ENCODE measurements around the gene BCKDHB.

Gene BCKDHB

DNA sequence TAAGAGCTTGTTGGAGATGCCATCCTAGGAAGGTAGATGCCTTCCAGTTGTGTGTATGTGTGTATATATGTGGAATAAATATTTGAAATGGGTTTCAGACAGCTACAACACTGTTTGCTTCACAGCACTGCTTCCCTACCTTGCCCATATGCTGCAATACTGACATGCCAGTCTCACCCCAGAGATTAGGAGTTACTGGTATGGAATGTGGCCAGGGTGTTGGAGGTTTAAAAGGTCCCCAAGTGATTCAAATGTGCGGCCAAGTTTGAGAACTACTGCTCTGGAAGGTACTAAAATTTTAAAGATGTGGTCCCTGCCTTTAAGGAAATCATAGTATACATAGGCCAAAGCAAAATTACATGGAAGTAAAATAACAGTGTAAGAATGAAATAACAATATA is 39.5 kb downstream of the BCKDHB start:
- ChIA-PET CTCF (no interaction called here), POLR2A (no interaction called here)
- no peak for TF ChIP-seq FOXM1 (IDR thresholded peaks at IDR 0.05; ENCODE audit: borderline replicate concordance)
- TF ChIP-seq, protein P1, sequence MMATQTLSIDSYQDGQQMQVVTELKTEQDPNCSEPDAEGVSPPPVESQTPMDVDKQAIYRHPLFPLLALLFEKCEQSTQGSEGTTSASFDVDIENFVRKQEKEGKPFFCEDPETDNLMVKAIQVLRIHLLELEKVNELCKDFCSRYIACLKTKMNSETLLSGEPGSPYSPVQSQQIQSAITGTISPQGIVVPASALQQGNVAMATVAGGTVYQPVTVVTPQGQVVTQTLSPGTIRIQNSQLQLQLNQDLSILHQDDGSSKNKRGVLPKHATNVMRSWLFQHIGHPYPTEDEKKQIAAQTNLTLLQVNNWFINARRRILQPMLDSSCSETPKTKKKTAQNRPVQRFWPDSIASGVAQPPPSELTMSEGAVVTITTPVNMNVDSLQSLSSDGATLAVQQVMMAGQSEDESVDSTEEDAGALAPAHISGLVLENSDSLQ (IDR thresholded peaks at IDR 0.05): no peak
- no peak for TF ChIP-seq L3MBTL2 (conservative IDR thresholded peaks at IDR 0.05)
- TF ChIP-seq TARDBP (IDR thresholded peaks at IDR 0.05): no peak
- TF ChIP-seq SUZ12 (IDR thresholded peaks at IDR 0.05): no peak
- TF ChIP-seq HDGF (IDR thresholded peaks at IDR 0.05; ENCODE audit: borderline replicate concordance): no peak
- TF ChIP-seq CTBP1 (IDR thresholded peaks at IDR 0.05; ENCODE audit: borderline replicate concordance): no peak
- no peak for TF ChIP-seq ARNT (IDR thresholded peaks at IDR 0.05)
- TF ChIP-seq ZNF384 (IDR thresholded peaks at IDR 0.05): no peak
- no peak for TF ChIP-seq LEF1 (IDR thresholded peaks at IDR 0.05; ENCODE audit: borderline replicate concordance)
- TF ChIP-seq FOXA1 (IDR thresholded peaks at IDR 0.05): no peak
- TF ChIP-seq BHLHE40 (IDR thresholded peaks at IDR 0.05; ENCODE audit: borderline replicate concordance): no peak
- TF ChIP-seq SP1 (IDR thresholded peaks at IDR 0.05): no peak
- no peak for TF ChIP-seq FOXK2 (IDR thresholded peaks at IDR 0.05)
- no peak for DNase-seq (ENCODE audit: extremely low spot score)

DNA sequence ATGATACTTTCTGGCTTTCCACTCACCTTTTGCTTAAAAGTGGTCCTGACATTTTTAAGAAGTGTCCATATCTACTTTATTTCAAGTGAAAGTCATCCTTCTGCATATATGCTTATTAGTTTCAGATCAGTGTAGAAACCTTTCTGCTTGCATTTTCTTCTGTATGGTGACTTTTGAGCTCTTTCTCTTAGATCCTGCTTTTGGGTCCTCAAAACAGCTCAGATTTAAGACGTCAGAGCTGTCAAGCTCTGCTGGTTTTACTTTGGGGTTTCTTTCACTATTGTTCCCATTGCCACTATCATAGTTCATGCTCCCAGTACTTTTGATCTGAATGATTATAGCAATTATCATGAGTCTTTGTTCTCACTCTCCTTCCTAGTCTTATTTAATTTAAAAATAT is 41.7 kb downstream of the BCKDHB start:
- POLR2A ChIA-PET: no interaction called here
- TF ChIP-seq TARDBP (IDR thresholded peaks at IDR 0.05): no peak
- no peak for TF ChIP-seq FOXK2 (IDR thresholded peaks at IDR 0.05)
- no peak for TF ChIP-seq L3MBTL2 (conservative IDR thresholded peaks at IDR 0.05)
- TF ChIP-seq SP1 (IDR thresholded peaks at IDR 0.05): no peak
- no peak for TF ChIP-seq HDGF (IDR thresholded peaks at IDR 0.05; ENCODE audit: borderline replicate concordance)
- TF ChIP-seq FOXA1 (IDR thresholded peaks at IDR 0.05): no peak
- TF ChIP-seq FOXM1 (IDR thresholded peaks at IDR 0.05; ENCODE audit: borderline replicate concordance): no peak
- TF ChIP-seq CTBP1 (IDR thresholded peaks at IDR 0.05; ENCODE audit: borderline replicate concordance): no peak
- no peak for DNase-seq (ENCODE audit: extremely low spot score)
- CTCF ChIA-PET: no interaction called here

DNA sequence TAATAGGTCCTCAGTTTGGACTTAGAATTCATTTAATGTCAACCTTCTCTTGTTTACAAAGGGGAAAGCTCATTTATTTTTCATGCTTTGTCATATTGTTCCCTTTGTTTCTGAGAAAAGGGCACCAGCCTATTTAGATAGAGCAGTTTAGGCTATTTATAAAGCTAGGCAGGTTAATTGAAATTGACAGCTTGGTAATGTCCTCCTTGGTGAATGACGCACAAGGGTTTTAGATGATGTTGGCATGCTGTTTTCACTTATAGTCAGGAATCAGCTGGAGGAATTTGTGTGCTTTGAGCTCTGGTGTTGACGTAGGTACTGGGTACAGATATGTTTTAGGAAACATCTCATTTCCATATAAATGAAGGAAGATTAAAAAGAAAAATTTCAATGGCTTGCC is 45.2 kb downstream of the BCKDHB start:
- DNase-seq (ENCODE audit: extremely low spot score): no peak
- TF ChIP-seq, protein P1 (IDR thresholded peaks at IDR 0.05): no peak
- TF ChIP-seq BHLHE40 (IDR thresholded peaks at IDR 0.05; ENCODE audit: borderline replicate concordance): no peak
- no peak for TF ChIP-seq HDGF (IDR thresholded peaks at IDR 0.05; ENCODE audit: borderline replicate concordance)
- TF ChIP-seq ELF4 (IDR thresholded peaks at IDR 0.05): no peak
- ChIA-PET CTCF (interaction anchor here (0.6 to 0.9 kb wide), 2 partner anchors 10 to 455 kb away, joined by 4 read pairs; no protein-coding TSS in a partner anchor), POLR2A (no interaction called here)

DNA sequence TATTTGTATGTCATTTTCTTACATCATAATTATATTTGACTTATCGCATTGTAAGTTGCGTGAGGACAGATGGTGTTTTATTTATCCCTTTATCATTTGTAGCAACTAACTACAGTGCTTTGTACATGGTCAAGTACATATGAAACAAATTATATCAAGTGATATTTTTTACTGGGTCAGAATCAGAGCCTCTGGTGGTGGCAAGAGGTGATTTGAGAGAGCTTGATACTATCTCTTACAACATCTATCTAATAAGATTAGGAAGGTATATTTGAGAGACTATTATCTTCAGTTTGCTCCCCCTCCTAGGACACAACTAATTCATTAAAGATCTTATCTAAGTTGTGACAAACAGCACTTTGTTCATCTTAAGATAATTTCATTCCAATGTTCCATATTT is 47.7 kb downstream of the BCKDHB start:
- TF ChIP-seq HDGF (IDR thresholded peaks at IDR 0.05; ENCODE audit: borderline replicate concordance): no peak
- TF ChIP-seq SUZ12 (IDR thresholded peaks at IDR 0.05): no peak
- no peak for TF ChIP-seq ZNF384 (IDR thresholded peaks at IDR 0.05)
- TF ChIP-seq, protein P1 (IDR thresholded peaks at IDR 0.05): no peak
- TF ChIP-seq ARNT (IDR thresholded peaks at IDR 0.05): no peak
- TF ChIP-seq CTBP1 (IDR thresholded peaks at IDR 0.05; ENCODE audit: borderline replicate concordance): no peak
- TF ChIP-seq ELF4 (IDR thresholded peaks at IDR 0.05): no peak
- TF ChIP-seq FOXA1 (IDR thresholded peaks at IDR 0.05): no peak
- TF ChIP-seq L3MBTL2 (conservative IDR thresholded peaks at IDR 0.05): no peak
- no peak for TF ChIP-seq FOXK2 (IDR thresholded peaks at IDR 0.05)
- no peak for TF ChIP-seq TARDBP (IDR thresholded peaks at IDR 0.05)
- no peak for TF ChIP-seq FOXM1 (IDR thresholded peaks at IDR 0.05; ENCODE audit: borderline replicate concordance)
- TF ChIP-seq LEF1 (IDR thresholded peaks at IDR 0.05; ENCODE audit: borderline replicate concordance): no peak
- no peak for TF ChIP-seq BHLHE40 (IDR thresholded peaks at IDR 0.05; ENCODE audit: borderline replicate concordance)
- no peak for TF ChIP-seq NFRKB (IDR thresholded peaks at IDR 0.05)
- CTCF ChIA-PET: no interaction called here
- no peak for DNase-seq (ENCODE audit: extremely low spot score)
- POLR2A ChIA-PET: no interaction called here

DNA sequence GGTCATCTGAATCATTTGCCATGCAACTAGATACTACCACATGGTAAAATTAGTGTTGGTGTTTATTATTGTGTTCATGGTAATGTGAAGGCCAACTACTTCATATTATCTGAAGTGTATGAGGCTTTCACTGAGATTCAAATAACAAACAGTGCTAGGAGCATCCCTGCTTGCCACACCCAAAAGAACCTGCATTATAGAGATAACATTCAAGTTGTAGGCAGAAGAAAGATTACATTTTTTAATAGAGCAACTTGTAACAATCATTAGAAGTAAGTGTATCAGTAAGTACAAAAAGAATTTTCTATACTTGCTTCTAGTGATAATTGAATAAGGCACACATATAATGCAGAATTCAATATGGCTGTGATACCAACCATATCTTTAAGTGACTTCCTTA is 49.8 kb downstream of the BCKDHB start:
- ChIA-PET CTCF (no interaction called here), POLR2A (no interaction called here)
- no peak for DNase-seq (ENCODE audit: extremely low spot score)
- TF ChIP-seq HDGF (IDR thresholded peaks at IDR 0.05; ENCODE audit: borderline replicate concordance): no peak
- no peak for TF ChIP-seq NFRKB (IDR thresholded peaks at IDR 0.05)
- no peak for TF ChIP-seq SUZ12 (IDR thresholded peaks at IDR 0.05)
- TF ChIP-seq ARNT (IDR thresholded peaks at IDR 0.05): no peak
- no peak for TF ChIP-seq LEF1 (IDR thresholded peaks at IDR 0.05; ENCODE audit: borderline replicate concordance)
- no peak for TF ChIP-seq CTBP1 (IDR thresholded peaks at IDR 0.05; ENCODE audit: borderline replicate concordance)
- no peak for TF ChIP-seq ELF4 (IDR thresholded peaks at IDR 0.05)
- TF ChIP-seq L3MBTL2 (conservative IDR thresholded peaks at IDR 0.05): no peak
- no peak for TF ChIP-seq FOXK2 (IDR thresholded peaks at IDR 0.05)
- TF ChIP-seq BHLHE40 (IDR thresholded peaks at IDR 0.05; ENCODE audit: borderline replicate concordance): no peak
- TF ChIP-seq FOXM1 (IDR thresholded peaks at IDR 0.05; ENCODE audit: borderline replicate concordance): no peak
- TF ChIP-seq FOXA1 (IDR thresholded peaks at IDR 0.05): no peak
- no peak for TF ChIP-seq ZNF384 (IDR thresholded peaks at IDR 0.05)

DNA sequence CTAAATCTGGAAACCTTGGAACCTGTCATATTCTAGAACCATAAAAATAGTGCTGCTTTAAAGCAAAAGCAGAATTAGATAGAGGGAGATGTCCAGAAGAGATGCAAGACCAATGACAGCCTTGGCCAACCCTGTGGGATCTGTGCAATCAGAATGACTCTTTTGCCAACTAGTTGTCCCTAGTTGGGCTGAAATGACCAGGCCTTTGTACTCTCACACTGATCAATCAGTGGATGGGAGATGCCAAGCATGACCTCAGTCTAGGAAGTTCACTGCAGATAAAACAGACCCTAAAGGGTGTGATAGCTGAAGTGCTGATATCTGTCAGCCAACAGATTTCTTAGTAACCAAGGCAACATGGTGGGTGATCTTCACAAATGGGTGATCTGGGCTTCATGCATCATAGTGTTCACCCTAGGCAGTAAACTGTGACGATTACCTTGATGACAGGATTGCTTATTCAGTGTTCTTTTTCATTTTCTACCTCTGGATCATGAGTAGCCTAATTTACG is 52.1 kb downstream of the BCKDHB start:
- TF ChIP-seq, protein P1 (IDR thresholded peaks at IDR 0.05): no peak
- TF ChIP-seq L3MBTL2 (conservative IDR thresholded peaks at IDR 0.05) (no peak), ELF4 (IDR thresholded peaks at IDR 0.05) (no peak), NFRKB (IDR thresholded peaks at IDR 0.05) (no peak)
- POLR2A ChIA-PET: no interaction called here
- CTCF ChIA-PET: no interaction called here
- no peak for DNase-seq (ENCODE audit: extremely low spot score)
